ENCODE measurements around the gene VPS51.

The VPS51 gene

DNA sequence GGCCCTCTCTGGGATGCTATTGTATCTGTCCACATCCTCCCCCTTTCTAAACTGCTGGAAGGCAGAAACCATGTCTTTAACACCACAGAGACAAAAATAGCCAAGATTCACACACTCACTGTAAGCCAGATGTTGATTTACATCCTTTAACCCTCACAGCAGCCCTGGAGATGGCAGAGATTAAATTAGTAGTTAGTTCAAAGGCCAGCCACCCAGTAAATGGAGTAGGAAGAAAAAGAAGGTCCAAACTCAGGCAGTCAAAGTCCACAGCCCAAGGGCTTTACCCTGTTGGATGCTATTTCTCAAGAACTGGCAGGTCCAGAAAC is 23.6 kb downstream of the VPS51 start:
- no peak for DNase-seq (ENCODE audit: low spot score)

DNA sequence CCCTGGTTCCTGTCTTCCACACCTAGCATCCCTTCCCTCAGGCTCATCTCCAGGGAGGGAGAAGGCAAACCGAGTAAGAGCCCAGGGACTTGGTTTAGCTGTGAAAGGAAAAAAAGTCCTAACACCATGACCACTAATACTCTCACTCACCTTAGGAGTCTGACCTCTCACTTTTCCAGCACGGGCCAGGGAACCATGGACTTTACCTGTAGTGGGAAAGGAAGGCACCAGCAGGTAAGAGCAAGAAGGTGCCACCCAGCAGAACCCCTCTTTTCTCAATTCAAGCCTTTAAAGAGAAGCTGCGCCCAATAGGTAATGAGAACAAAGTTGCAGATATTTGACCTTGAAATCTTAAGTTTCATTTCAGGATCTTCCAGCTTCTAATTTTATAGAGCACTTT is 24.8 kb downstream of the VPS51 start:
- no peak for DNase-seq (ENCODE audit: low spot score)

DNA sequence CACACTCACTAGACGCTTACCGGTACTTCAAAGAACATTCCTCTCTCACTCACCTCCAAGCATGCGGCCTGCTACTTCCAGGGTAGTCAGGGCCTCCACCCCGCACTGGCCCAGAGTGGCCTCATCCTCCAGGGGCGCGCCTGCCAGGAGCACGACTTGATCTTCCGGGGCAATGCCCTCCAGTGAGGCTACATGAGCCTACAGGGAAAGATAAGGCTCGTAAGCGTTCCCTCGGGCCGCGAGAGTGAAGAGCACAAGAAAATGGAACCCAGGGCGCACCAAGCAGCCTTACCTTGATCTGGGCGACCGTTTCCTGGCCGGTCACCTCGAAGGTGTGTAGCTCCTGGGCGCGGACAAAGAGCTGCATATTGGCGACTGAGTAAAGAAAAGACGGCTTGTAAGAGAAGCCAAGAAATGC is 25.4 kb downstream of the VPS51 start:
- no peak for DNase-seq (ENCODE audit: low spot score)

DNA sequence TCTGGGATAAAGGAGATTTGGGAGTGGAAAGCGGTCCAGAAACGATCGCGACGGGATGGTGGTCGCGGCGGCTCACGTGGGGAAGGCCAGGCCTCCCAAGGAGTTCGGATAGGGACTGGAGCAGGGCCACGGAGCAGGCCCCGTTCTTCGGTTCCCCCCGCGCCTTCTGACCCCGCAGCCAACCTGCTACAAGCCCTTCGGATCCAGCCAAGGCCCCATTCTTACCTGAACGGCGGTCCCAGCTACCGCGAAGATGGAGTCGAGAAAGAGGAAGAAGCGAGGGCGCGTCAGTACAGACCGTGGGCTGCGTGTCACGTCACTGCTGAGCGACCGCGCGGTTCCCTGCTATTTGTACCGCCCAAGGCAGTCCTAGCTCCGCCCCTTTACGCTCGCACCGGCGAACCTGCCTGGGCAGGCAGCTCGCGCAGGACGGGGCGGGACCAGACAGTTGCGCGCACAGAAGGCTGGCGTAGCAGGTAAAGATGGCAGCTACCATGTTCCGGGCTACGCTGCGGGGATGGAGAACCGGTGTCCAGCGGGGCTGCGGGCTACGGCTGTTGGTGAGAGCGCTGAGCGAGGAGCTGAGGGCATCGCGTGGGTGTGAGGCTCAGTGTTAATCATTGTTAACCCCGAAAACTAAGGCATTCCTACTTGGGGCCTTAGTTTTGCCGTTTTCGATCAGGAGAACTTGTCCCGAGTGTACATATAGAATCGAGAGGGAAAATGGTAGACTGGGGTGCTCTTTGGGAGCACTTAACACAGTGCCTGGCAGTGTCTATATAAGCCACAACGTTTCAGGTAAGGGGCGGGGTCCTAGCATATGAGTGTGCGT is 26.1 kb downstream of the VPS51 start, which contains the start of the genes FAU and MRPL49:
TSS of gene FAU (minus strand) at position 270 of the 832 bp plus-strand sequence. CDS start 321 bp downstream, outside the sequence.
TSS of gene MRPL49 (plus strand) at position 457 of the 832 bp plus-strand sequence. CDS start at position 483, 26 bp downstream.
- peak; percentile 96 for DNase-seq (ENCODE audit: low spot score)

DNA sequence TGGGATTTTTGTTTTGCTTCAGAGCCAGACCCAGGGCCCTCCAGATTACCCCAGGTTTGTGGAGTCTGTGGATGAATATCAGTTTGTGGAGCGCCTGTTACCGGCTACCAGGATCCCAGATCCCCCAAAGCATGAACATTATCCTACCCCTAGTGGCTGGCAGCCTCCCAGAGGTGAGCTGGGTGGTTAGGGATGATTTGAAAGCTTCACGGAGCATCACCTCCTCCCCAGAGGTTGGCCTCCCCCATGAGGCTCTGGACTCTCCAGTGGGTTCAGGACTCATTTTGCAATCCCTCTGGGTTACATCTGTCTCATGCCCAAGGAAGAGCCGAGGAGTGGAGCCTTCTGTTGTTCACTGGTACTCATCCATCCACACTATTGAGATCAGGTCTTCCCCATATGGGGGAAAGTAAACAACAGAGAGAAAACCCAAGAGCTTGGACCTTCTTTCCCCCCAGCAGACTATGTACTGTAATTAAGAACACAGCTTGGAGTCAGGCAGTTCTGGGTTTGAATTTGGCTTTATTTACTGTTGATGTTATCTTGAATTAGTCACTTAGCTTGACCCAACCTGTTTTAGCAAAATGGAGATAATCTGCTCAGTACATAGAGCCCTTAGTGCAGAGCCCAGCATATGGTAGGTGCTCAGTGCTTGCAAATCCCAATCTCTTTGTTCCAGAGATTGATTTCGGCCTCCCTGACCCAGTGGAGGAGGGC is 28.6 kb downstream of the VPS51 start:
- no peak for DNase-seq (ENCODE audit: low spot score)

DNA sequence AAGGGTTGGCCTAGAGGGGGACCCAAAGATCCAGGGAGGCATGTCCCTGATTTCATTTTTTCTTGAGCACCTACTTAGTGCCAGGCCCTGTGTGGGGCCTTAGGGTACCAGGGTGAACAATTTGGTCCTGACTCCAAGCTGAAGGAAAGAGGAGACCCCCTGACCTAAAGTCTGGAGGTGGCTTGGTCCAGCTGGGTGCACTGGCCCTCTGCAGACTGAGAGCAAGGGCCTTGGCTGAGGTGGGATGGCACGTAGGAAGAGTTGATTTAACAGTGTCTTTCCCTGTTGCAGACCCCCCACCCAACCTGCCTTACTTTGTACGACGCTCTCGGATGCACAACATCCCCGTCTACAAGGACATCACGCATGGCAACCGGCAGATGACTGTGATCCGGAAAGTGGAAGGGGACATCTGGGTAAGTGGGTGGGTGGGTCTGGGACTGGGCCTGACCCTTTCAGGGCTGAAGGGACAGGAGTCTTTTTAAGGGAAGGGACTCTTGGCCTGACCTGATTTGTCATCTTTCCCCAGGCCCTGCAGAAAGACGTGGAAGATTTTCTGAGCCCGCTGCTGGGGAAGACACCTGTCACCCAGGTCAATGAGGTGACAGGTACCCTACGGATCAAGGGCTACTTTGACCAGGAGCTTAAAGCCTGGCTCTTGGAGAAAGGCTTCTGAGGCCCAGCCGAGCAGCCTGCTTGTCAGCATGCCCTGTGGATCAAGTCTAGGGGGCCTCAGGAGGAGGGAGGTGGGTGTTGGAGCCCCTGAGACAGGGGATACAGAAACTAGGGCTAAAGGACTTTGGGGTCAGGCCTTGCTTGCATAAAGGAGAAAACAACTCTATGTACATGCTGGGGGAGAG is 29.4 kb downstream of the VPS51 start:
- DNase-seq (ENCODE audit: low spot score) = no peak

DNA sequence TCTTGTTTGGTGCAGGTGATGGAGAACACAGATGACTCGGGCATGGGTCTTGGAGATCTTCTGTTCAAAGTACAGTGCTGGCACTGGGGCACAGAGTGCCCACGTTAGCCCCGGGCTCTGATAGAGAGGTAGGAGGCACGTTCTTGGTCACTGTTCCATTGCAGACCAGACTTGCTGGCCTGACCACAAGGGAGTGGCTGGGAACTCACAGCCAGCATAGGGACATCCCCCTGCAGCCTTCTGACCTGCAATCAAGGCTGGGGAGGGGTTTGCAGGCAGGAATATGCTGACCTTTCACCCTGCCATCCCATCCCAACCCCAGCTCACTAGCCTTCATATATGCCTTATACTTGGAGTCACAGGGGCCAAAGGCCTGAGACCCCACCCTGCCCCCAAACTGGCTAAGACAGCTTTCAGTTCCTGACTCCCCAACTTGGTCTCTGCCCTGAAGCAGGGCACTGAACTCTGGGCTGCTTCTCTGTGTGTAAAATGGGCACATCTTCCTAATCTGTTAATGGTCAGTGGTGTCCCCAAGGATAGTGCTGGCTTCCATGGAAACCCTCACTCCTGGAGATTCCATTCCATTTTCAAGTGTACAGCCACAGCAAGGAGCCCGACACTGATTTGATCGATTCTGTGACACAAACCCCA is 30.7 kb downstream of the VPS51 start:
- no peak for DNase-seq (ENCODE audit: low spot score)

DNA sequence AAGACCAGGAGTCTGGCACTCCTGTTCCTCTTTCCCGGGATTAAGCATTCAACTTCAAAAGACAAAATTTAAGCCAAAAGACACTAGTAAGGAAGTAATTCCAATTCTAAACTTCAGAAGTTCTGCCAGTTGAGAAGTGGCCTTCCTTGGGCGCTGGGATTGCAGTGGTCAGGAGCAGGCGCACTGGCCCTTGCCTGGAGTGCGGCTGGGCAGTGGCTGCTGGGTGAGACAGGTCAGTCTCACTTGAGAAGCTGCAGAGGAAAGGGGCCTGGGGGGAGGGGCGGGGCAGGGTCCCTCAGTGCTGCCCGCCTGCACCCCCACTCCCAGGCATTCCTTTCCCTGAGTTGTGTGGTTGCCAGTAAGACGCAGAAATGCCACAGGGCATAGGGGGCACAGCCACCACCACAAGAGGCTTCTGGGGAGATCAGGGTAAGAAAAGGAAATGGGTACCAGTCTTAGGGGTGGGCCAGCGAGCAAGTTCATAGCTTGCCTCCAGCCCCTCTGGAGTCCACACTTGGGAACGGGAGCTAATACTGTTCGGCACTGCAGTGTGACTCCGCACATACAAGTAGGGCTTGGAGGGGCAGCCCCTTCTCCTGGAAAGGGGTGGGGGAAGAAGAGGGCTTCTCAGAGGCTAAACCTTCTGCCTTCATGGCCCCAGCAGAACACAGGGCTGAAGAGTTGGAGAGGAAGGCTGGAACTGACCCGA is 31.6 kb downstream of the VPS51 start:
- no peak for DNase-seq (ENCODE audit: low spot score)

DNA sequence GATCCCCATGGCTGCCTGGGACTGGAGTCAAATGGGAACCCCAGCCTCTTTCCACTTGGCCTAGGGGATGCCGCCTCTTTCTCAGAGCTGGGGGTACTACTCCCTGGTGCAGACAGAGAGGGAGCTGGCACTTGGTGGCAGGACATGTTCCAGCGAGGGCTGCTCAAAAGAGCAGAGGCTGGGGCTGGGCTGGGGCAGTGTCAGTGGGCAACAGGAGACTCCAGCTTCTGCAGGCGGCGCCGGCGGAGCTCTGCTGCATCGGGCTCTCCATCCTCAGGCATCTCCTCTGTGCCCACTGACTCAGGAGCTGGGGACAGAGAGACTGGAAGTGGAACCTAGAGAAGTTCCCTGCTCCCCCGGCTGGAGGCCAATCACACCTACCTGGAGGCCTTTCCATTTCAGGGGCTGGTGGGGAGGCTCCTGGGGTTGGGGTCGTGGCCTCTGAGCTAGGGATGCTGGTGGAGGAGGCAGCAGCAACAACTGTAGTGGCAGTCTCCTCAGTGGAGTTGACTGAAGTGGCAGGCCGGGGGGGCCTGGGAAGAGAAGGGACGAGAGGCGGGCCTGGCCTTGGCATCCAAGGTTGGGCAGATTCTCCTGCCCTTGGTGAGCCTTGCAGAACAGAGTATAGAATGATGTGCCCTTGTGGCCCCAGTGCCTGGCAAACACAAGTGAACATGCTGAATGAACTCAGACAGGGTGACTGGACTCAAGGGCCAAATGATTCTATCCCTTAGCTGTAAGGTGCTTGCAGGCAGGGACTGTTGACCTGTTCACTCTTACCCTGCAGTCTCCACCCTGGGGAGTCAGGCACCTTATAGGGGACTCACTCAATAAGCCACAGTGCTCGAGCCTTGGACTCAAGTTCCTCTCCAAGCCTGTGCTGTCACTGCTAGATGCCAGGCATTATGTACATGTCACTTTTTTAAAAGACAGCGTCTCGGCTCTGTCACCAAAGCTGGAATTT is 32.5 kb downstream of the VPS51 start:
- DNase-seq (ENCODE audit: low spot score) = no peak

DNA sequence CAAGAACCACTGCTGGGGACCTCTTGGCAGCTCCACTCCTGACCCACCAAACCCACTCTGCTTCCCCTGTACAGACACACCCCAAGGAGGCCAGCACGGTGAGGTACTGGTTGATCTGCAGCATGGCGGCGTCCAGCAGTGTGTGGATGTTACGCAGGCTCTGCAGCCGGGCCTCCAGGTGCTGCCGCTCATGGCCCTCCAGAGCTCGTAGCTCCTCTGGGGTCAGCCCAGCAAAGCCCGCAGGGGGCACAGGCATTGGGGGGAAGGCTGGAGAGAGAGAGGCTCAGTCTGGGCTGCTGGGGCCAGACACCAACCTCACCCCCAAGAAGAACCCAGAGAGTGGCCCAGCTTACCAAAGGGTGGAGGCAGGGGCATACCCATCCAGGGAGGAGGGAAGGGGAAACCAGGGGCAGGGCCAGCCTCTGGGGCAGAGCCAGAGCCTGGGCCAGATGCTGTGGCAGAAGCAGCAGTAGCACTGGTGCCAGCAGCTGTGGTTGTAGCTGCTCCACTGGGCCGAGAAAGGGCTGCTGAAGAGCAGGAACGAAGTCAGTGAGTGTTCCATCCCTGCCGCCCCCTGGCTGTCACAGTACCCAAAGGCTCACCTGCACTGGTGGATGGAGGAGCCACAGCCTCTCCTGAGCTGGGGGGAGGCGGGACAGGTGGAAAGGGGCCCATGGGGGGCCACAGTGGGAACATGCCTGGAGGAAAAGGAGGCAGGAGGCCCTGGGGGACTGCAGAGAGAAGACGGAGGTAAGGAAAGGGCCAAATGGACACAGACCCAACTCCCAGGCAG is 33.8 kb downstream of the VPS51 start:
- no peak for DNase-seq (ENCODE audit: low spot score)

DNA sequence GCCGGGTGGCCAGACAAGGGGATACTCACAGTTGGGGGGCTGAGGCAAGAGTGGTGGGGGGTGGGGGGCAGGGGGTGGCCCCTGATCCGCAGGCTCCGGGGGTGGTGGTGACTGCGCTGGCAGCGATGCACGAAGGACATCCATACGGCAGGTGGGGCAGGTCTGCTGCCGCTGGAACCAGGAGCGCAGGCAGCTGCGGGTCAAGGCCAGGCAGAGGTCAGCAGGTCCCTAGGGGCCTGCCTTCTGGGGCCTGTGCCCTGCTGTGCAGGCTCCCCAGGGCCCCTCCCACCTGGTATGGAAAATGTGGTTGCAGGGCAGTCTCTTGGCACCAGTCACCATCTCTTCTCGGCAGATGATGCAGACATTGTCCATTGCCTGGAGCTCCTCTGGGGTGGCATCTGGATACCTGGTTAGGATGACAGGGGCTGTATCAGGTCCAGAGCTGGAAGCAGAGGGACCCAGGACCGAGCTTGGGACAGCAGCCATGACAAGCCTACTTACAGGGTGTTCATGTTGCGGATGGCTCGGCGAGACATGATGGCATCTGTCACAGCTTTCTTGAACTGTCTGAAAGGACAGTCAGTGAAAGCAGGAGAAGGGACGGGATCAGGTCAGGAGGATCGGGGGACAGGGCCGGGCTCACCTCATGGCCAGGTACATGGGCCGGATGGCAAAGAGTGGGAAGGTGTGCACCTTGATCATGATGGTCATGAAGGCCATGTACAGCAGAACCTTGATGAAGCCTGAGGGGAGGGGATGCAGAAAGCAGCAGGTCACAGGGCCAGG is 34.8 kb downstream of the VPS51 start:
- no peak for DNase-seq (ENCODE audit: low spot score)

DNA sequence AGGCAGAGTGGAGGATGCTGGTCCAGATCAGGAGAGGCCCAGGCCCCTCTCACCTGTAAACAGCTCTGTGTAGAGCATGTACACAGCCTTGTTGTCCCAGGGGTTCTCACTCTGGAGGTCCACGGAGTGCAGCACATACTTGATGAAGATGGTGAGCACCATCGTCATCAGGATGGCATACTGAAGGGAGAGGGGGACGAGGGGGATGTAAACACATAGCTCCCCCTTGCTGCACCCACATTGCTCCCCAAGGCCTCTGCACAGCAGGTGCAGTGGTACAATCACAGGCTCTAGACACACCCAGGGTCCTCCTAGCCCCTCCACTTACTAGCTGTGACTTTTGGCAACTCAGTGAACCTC is 35.4 kb downstream of the VPS51 start:
- DNase-seq (ENCODE audit: low spot score) = no peak

DNA sequence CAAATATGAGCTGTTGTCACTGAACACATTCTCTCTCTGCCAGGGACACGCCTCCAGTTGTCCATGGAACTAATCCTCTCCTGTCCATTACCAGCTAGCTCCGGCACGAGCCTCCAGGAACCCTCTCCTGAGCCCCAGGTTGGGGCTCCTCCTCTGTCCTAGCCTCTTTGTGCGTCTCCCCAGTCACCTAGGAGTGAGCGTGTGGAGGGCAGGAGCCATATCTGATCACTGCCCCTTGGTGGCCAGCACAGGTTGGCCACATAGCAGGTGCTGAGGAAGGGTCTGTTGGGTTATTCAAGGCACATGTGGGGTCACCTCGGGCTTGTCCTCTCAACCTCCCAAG is 35.9 kb downstream of the VPS51 start:
- DNase-seq (ENCODE audit: low spot score) = no peak

DNA sequence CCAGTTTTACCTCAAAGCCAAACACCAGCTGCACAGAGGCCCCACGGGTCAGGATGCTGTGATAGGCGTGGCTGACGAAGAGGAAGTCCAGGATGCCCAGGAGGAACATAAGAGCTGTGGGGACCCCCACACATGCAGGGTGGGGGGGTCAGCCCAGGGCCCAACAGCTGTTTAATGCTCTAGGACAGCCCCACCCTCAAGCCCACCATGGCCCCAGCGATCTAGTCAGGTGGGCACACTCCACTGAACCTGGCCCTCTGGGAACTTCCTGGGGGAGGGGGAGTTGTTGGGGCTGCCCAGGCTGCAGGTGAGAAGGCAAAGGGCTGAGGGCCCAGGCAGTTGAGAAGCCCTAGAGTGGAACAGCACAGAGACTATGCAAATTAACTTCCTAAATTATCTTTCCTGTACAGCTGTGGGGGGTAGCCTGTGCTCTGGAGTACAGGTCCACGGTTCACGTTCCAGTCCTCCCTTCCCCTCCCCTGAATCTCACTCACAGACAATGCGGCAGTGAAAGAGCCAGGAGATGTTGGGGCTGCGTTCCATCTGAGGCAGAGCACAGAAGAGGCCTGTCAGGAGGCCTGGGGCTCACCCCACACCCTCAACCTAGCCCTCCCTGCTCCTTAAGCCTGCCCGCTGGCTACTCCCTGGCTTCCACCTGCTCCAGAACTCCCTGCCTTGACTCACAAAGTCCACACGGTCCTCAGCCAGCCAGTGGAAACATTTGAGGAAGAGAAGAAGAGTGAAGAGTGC is 36.4 kb downstream of the VPS51 start:
- no peak for DNase-seq (ENCODE audit: low spot score)

DNA sequence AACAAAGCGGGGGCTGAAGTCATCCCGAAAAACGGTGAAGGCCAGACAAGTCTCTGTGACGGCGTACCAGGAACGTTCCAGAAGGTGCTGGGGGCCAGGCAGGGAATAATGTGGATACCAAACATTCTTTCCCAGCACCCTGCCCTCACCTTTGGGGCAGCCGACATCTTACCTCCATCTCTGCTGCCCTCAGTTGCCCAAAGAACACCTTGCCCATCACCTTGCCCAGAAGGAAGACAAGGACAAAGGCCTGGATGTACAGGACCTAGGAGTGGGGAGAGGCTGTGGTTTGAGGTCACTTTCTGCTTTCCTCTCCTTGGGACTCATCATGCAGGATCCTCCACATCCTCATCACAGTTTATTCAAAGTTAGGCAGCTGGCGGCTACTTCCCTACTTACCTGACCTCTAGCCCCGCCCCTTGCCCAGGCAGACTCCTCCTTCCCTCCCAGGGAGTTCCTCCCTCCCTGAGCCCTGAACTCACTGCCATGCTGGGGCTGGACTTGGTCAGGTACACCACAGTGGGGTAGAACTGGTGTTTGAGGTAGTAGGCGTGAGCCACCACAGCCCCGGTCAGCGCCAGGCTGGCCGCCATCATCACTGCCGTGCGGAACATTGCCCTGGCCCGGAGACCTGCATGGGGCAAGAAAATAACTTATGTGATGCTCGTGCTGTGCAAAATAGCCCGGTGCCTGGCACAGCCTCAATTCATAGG is 37.1 kb downstream of the VPS51 start:
- DNase-seq (ENCODE audit: low spot score) = no peak

DNA sequence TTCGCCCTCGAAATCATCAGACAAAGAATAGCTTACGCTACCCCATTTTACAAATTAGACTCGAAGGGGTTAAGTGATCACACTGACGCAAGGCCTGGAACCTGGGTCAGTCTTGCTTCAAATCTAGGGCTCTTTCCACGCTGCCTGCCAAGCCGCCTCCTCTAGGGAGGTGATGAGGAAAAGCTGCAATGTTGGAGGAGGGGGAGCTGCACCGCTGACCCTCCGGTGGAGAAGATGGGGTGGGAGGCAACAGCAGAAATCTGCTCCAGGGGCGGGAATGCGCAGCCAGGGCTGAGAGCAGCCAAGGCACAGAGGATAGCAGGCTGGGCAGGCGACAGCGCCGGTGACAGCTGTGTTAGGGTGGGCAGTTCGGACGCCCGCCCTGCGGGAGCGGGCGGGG is 37.7 kb downstream of the VPS51 start:
- DNase-seq (ENCODE audit: low spot score) = no peak

DNA sequence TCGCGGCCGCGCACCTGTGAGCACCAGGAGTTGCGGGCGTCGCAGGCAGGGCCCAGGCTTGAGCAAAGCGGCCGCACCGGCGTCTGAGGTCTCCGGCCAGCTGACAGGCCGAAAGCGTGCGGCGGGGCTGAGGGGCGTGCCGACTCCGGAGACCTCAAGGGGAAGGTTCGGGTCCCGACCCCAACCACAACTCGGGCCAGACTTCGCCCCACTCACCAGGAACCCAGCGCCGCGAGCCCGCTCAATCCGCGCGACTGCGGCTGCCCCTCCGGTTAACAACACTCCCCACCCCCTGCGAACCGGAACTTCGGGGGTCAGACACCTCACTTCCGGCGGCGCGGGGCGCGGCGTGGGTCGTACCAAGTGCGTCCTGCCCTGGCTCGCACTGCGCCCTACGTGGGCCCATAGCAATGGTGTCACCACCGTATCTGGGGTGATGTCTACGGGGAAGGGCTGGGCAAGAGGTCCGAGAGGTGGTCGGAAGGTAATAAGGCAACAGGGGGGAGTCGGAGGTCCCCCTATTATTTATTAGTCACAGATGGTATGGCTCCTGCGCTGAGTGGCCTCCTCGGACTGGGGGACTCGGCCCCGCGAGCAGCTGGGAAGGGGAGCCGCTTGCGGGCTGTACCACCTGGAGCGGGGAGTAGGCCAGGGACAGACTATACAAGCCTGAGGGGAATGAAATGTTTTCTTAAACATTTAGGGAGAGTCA is 38.4 kb downstream of the VPS51 start, which contains the start of gene SYVN1:
TSS of gene SYVN1 (minus strand) at position 280 of the 712 bp plus-strand sequence. CDS start 918 bp downstream, outside the sequence.
- peak; percentile 91 for DNase-seq (ENCODE audit: low spot score)

Data from AG08395 (cell line).